HepG2 (cell line): ENCODE measurements around the gene SRCIN1. TPM values are rescaled to one million over a fixed set of nuclear protein-coding genes. Genes with fewer than 3 reads are reported as not detected.

Experiments used
- EHMT2 ChIP-seq: fragments of 200-600 bp; sonication (generic); IDR thresholded peaks from 2 replicates; pipeline ENCODE4 v1.7.0; 2017; ENCODE audit warnings: antibody characterized with exemption, low read depth, low read length, borderline replicate concordance
- FOXA1 ChIP-seq, 2 experiments: fragments of 450-650 bp in 1 of 2; sonication (generic) in 1 of 2; formaldehyde crosslinking in 1 of 2; IDR thresholded peaks; 2 replicates each; pipeline versions ENCODE4 v1.4.0 to v1.6.1; 2016 to 2020; ENCODE audit warnings: missing genetic modification reagents in 1 of 2
- FOXC1 ChIP-seq: sonication (generic); formaldehyde crosslinking; IDR thresholded peaks from 2 replicates; pipeline ENCODE4 v1.8.0; 2022; ENCODE audit warnings: mild to moderate bottlenecking, missing genetic modification reagents, borderline replicate concordance
- FOXK1 ChIP-seq: sonication (generic); formaldehyde crosslinking; IDR thresholded peaks from 2 replicates; pipeline ENCODE4 v1.4.0; 2020; ENCODE audit warnings: low read depth, missing genetic modification reagents, borderline replicate concordance
- GABPA ChIP-seq, 2 experiments: IDR thresholded peaks; 2 replicates each; pipeline ENCODE4 v1.6.1; 2011 to 2016; ENCODE audit warnings: low read depth in 2 of 2, low read length in 1 of 2, missing biosample characterization in 1 of 2, missing genetic modification characterization in 1 of 2
- HOXA3 ChIP-seq: sonication (generic); formaldehyde crosslinking; IDR thresholded peaks from 2 replicates; pipeline ENCODE4 v1.5.0; 2020; ENCODE audit warnings: missing genetic modification reagents
- KLF9 ChIP-seq: IDR thresholded peaks from 2 replicates; pipeline ENCODE4 v1.6.1; 2016; ENCODE audit warnings: low read depth
- MTF2 ChIP-seq: sonication (generic); formaldehyde crosslinking; IDR thresholded peaks from 2 replicates; pipeline ENCODE4 v1.5.0; 2020; ENCODE audit warnings: missing genetic modification reagents, borderline replicate concordance
- NCOR1 ChIP-seq: fragments of 200-600 bp; sonication (generic); IDR thresholded peaks from 2 replicates; pipeline ENCODE4 v1.7.0; 2017; ENCODE audit warnings: antibody characterized with exemption, low read length, borderline replicate concordance
- RARA ChIP-seq: IDR thresholded peaks from 2 replicates; pipeline ENCODE4 v1.6.1; 2016; ENCODE audit warnings: missing genetic modification reagents, missing compliant biosample characterization
- SRSF1 ChIP-seq: fragments of 200-400 bp; formaldehyde crosslinking; optimal IDR thresholded peaks from 2 replicates; pipeline ENCODE3; 2017; ENCODE audit warnings: mild to moderate bottlenecking, low read depth, low read length, moderate library complexity
- THYN1 ChIP-seq: sonication (generic); formaldehyde crosslinking; IDR thresholded peaks from 2 replicates; pipeline ENCODE4 v1.8.1; 2023; ENCODE audit warnings: low read depth, mild to moderate bottlenecking, moderate library complexity, missing genetic modification reagents, borderline replicate concordance
- ZFP36L2 ChIP-seq: sonication (generic); formaldehyde crosslinking; IDR thresholded peaks from 2 replicates; pipeline ENCODE4 v1.4.0; 2020; ENCODE audit warnings: missing genetic modification reagents
- ZNF329 ChIP-seq: sonication (generic); formaldehyde crosslinking; IDR thresholded peaks from 2 replicates; pipeline ENCODE4 v1.9.0; 2021; ENCODE audit warnings: low read depth, mild to moderate bottlenecking, missing genetic modification reagents
- ZNF496 ChIP-seq: sonication (generic); formaldehyde crosslinking; IDR thresholded peaks from 2 replicates; pipeline ENCODE4 v1.8.1; 2023; ENCODE audit warnings: mild to moderate bottlenecking, moderate library complexity, missing genetic modification reagents; ENCODE audit not compliant: insufficient replicate concordance
- polyA plus RNA-seq, 8 experiments: library from polyadenylated mRNA; depleted of rRNA in 3 of 8; stranded (reverse) in 7 of 8; unstranded in 1 of 8; fragments of >200 nt; fragmentation: Illumina TruSeq in 4 of 8; extraction: Trizol in 4 of 8; gene quantifications; 2 replicates each; pipeline versions ENCODE4 v1.2.1 to v1.2.3, GENCODE V29; 2011 to 2016; ENCODE audit warnings: low read depth in 4 of 8, missing spikeins in 1 of 8, mixed read lengths in 1 of 8; ENCODE audit not compliant: insufficient read depth in 1 of 8
- total RNA-seq, 5 experiments: library from RNA; depleted of rRNA; stranded (reverse); fragments of >200 nt; fragmentation: Illumina TruSeq; extraction: Trizol; gene quantifications; 2 replicates each; pipeline ENCODE4 v1.2.3, GENCODE V29; 2016; ENCODE audit warnings: low read depth in 1 of 5
- TF ChIP-seq, protein P1 (sequence below): sonication (generic); formaldehyde crosslinking; IDR thresholded peaks from 2 replicates; pipeline ENCODE4 v1.5.0; 2020; ENCODE audit warnings: mild to moderate bottlenecking, missing genetic modification reagents
- TF ChIP-seq, protein P2 (sequence below): sonication (generic); formaldehyde crosslinking; IDR thresholded peaks from 2 replicates; pipeline ENCODE4 v1.4.0; 2020; ENCODE audit warnings: mild to moderate bottlenecking, missing genetic modification reagents, borderline replicate concordance
- TF ChIP-seq, protein P3 (sequence below): sonication (generic); formaldehyde crosslinking; IDR thresholded peaks from 2 replicates; pipeline ENCODE4 v1.4.0; 2020; ENCODE audit warnings: missing genetic modification reagents, borderline replicate concordance
- TF ChIP-seq, protein P4 (sequence below): sonication (generic); formaldehyde crosslinking; IDR thresholded peaks from 2 replicates; pipeline ENCODE4 v1.5.1; 2020; ENCODE audit warnings: missing genetic modification reagents, mild to moderate bottlenecking, borderline replicate concordance
- TF ChIP-seq, protein P5 (sequence below): sonication (generic); formaldehyde crosslinking; IDR thresholded peaks from 2 replicates; pipeline ENCODE4 v1.8.0; 2022; ENCODE audit warnings: mild to moderate bottlenecking, missing genetic modification reagents

SRCIN1 gene
- total and polyA plus RNA-seq, 2 of the 13 experiments (the other 11 are each of a cell fraction or from before 2014, with no cell fraction given): 1.2 to 9.6 TPM

DNA sequence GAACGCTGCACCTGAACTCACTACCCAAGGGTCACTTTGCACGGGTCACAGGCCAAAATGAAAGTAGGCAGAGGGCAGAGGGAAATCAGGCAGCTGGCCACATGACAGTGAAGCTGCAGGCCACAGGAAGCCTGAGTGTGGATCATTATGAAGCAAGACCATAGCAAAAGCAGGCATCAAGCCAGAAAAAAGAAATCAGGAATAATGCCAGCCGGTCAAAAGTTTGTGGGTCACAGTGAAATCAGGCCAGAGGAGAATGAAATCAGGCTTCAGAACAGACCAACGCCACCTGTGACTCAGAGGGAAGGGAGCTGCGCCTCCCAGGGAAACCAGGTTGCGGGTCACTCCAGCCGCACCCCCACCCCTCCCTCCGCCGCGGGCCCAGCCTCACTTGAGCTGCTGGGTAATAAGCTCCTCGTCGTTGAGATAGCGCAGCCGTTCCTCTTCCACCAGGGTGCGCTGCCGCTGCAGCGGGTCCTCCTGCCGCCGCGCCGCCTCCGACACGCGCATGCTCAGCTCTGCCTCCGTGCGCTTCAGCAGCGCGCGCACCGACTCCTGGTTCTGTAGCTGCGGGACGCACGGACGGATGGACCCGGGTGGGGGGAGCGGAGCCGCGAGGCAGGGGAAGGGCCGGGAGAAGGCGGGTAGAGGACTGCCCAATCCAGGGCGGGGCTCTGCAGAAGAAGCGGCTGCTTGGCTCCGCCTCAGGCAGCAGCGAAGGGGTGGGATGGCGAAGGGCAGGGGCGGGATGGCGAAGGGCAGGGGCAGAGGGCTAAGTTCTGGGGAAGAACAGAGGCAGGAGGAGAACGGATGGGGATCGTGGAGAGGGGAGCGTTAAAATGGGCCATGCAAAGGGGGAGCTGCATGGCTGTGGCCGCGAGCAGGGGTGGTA, 47.7 kb downstream of the SRCIN1 start (continued):
- TF ChIP-seq, protein P1, sequence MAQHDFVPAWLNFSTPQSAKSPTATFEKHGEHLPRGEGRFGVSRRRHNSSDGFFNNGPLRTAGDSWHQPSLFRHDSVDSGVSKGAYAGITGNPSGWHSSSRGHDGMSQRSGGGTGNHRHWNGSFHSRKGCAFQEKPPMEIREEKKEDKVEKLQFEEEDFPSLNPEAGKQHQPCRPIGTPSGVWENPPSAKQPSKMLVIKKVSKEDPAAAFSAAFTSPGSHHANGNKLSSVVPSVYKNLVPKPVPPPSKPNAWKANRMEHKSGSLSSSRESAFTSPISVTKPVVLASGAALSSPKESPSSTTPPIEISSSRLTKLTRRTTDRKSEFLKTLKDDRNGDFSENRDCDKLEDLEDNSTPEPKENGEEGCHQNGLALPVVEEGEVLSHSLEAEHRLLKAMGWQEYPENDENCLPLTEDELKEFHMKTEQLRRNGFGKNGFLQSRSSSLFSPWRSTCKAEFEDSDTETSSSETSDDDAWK (CRISPR knock-in tag): no peak
- no peak for TF ChIP-seq EHMT2
- TF ChIP-seq, protein P2, sequence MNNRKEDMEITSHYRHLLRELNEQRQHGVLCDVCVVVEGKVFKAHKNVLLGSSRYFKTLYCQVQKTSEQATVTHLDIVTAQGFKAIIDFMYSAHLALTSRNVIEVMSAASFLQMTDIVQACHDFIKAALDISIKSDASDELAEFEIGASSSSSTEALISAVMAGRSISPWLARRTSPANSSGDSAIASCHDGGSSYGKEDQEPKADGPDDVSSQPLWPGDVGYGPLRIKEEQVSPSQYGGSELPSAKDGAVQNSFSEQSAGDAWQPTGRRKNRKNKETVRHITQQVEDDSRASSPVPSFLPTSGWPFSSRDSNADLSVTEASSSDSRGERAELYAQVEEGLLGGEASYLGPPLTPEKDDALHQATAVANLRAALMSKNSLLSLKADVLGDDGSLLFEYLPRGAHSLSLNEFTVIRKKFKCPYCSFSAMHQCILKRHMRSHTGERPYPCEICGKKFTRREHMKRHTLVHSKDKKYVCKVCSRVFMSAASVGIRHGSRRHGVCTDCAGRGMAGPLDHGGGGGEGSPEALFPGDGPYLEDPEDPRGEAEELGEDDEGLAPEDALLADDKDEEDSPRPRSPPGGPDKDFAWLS (CRISPR knock-in tag): no peak
- TF ChIP-seq MTF2 (CRISPR knock-in tag): 0 out of 2 replicates have a peak, but pooled peaks have one; percentile 22
- TF ChIP-seq ZNF496 (CRISPR knock-in tag): no peak
- TF ChIP-seq RARA (CRISPR knock-in tag): no peak
- TF ChIP-seq, protein P3, sequence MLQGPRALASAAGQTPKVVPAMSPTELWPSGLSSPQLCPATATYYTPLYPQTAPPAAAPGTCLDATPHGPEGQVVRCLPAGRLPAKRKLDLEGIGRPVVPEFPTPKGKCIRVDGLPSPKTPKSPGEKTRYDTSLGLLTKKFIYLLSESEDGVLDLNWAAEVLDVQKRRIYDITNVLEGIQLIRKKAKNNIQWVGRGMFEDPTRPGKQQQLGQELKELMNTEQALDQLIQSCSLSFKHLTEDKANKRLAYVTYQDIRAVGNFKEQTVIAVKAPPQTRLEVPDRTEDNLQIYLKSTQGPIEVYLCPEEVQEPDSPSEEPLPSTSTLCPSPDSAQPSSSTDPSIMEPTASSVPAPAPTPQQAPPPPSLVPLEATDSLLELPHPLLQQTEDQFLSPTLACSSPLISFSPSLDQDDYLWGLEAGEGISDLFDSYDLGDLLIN (CRISPR knock-in tag): no peak
- TF ChIP-seq, protein P4, sequence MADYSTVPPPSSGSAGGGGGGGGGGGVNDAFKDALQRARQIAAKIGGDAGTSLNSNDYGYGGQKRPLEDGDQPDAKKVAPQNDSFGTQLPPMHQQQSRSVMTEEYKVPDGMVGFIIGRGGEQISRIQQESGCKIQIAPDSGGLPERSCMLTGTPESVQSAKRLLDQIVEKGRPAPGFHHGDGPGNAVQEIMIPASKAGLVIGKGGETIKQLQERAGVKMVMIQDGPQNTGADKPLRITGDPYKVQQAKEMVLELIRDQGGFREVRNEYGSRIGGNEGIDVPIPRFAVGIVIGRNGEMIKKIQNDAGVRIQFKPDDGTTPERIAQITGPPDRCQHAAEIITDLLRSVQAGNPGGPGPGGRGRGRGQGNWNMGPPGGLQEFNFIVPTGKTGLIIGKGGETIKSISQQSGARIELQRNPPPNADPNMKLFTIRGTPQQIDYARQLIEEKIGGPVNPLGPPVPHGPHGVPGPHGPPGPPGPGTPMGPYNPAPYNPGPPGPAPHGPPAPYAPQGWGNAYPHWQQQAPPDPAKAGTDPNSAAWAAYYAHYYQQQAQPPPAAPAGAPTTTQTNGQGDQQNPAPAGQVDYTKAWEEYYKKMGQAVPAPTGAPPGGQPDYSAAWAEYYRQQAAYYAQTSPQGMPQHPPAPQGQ (CRISPR knock-in tag): no peak
- TF ChIP-seq THYN1 (CRISPR knock-in tag): no peak
- peak; percentile 32; the same call in 1 of the 2 replicates for TF ChIP-seq FOXK1 (CRISPR knock-in tag)
- no peak for TF ChIP-seq SRSF1
- TF ChIP-seq ZNF329 (CRISPR knock-in tag): no peak
- no peak for TF ChIP-seq NCOR1
- TF ChIP-seq FOXA1 (IDR thresholded peaks at IDR 0.05): no peak
- peak; percentile 32; the same call in 1 of the 2 replicates for TF ChIP-seq FOXA1 (CRISPR knock-in tag; IDR thresholded peaks at IDR 0.05)
- 0 out of 2 replicates have a peak, but pooled peaks have one; percentile 46 for TF ChIP-seq KLF9 (CRISPR knock-in tag)
- TF ChIP-seq, protein P5, sequence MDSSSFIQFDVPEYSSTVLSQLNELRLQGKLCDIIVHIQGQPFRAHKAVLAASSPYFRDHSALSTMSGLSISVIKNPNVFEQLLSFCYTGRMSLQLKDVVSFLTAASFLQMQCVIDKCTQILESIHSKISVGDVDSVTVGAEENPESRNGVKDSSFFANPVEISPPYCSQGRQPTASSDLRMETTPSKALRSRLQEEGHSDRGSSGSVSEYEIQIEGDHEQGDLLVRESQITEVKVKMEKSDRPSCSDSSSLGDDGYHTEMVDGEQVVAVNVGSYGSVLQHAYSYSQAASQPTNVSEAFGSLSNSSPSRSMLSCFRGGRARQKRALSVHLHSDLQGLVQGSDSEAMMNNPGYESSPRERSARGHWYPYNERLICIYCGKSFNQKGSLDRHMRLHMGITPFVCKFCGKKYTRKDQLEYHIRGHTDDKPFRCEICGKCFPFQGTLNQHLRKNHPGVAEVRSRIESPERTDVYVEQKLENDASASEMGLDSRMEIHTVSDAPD (CRISPR knock-in tag): 0 out of 2 replicates have a peak, but pooled peaks have one; percentile 59
- TF ChIP-seq FOXC1: peak; percentile 66; the same call in 1 of the 2 replicates
- TF ChIP-seq ZFP36L2 (CRISPR knock-in tag): no peak
- peak; percentile 54; the same call in 1 of the 2 replicates for TF ChIP-seq HOXA3 (CRISPR knock-in tag)
- no peak for TF ChIP-seq GABPA (IDR thresholded peaks at IDR 0.05; ENCODE audit: low read depth, low read length)
- no peak for TF ChIP-seq GABPA (CRISPR knock-in tag; IDR thresholded peaks at IDR 0.05; ENCODE audit: low read depth)
